Stimulated activated CD8-positive, alpha-beta memory T cell treated with anti-CD3 and anti-CD28 coated beads, Interleukin-4, amount 100 ng/mL, for 48 hours (primary cell): Measurements from ENCODE around the gene MYH7.

Experiments
- DNase-seq: peaks from one replicate; pipeline ENCODE4 v3.0.0-alpha.2; 2020

Gene MYH7

DNA sequence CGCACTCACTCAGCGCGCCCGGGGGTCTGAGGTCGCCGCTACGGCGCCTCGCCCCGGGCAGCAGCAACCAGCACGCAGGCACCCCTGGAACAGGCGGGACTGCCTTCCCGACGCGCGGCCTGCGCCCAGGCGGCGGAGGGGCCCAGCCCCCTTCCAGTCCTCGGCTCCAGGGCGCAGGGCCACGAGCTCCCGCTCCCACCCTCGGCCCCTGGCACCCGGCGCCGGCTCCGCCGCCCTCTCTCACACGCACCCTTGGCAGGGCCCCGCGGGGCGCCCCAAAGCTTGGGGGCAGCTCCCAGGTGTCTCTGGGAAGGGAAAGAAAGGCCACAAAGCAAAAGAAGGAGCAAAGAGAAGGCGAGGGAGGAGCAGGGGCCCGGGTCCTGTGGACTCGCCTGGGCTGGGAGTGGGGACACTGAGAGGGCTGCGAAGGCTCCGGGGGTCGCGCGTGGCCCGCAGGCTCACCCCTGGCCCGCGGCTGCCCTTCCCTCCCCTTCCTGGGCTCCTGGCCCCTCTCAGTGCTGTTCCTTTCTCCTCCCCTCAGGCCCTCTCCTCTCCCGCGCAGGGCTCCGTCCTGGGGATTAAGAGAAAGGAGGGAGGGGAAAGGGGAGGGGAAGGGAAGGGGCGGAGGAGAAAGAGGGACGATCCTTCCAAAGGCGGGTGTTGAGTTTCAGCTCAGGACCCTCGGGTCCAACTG, 69.6 kb downstream of the MYH7 start:
- DNase-seq, result no peak

DNA sequence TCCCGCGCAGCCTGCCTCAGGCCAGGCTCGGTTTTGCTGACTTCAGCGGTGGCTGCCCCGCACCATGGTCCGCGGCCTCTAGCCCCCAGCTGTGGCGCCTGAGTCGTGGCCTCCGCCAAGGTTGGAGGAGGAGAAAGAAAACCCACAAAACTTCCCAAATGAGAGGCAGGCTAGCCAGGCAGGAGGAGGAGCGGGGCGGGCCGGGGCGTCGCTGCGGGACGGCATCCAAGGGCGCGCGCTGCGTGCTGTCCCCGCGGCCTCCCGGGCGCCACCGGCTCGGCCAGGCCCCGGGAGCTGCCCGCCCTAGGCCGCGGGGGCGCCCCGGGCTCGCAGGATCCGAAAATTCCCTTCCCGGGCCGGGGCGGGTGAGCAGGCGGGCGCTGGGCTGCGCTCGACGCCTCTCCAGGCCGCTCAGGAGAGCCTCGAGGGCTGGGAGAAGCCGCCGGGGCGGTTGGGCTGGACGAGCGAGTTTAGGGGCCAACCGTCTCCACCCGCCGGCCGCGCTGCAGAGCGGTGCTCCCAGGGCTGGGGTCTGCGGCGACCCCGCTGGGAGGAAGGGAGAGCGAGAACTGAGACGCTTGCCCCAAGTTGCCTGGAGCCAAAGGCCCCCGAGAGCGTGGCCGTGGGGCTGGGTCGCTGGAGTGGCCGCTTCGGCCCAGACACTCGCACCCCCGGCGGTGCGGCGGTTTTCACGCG, 70.3 kb downstream of the MYH7 start, which contains the start of gene EFS:
EFS (minus strand) TSS at position 137 of the 696 bp plus-strand sequence. CDS start 147 bp downstream, outside the sequence.
- no peak for DNase-seq

DNA sequence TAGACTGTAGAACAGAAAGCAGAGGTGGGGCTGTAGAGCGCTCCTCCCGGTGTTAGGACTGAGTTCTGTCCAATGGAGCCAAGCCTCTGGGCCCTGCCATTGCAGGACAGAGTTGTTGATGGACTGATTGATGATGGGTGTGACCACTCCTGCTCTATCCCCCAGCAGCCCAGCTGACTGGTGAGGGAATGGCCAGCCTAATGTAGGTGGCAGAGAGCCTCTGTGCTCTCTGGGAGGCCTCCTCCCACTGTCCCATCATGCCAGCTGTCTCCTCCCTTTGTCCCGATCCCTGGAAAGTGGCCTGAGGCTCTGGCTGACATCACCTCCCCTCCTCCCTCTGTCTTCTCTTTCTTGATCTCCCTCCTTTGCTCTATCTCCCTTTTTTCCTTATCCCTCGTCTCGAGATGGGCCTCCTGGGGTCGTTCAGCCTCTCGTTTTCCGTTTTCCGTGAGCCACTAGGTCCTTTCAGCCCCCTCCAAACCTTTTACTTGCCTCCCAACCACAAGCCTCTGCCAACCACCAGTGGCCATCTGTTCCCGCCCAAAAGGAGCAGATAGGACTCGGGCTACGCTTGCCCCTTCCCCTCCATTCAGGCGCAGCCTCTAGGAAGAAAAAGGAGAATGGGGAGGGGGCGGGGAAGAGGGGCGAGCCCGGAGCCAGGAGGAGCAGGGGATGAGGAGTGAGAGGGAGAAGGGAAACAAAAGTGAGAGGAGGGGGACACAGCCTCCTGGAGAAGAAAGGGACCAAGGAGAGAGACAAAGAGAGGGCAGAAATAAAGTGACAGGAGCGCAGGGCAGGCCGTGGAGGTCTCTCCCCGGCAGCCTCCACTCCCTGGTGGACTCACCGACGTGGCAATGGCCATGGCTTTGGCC, 71.1 kb downstream of the MYH7 start:
- no peak for DNase-seq
